ENCODE measurements around the gene NUDT1.
"Not testable (repeated sequence)": the region's sequence is repeated elsewhere in the genome, so short reads cannot be mapped to it uniquely, and the experiment has no call there.

NUDT1 gene

GRCh38 chr7:2269089-2269990 is 27.3 kb downstream of the NUDT1 start:
- DNase-seq (ENCODE audit: low spot score) = not testable (repeated sequence)

GRCh38 chr7:2269991-2270460 is 28.0 kb downstream of the NUDT1 start:
- no peak for DNase-seq (ENCODE audit: low spot score)

GRCh38 chr7:2270495-2270894 is 28.5 kb downstream of the NUDT1 start:
- DNase-seq (ENCODE audit: low spot score) = no peak

GRCh38 chr7:2271273-2272026 is 29.4 kb downstream of the NUDT1 start:
- no peak for DNase-seq (ENCODE audit: low spot score)

- DNase-seq (ENCODE audit: low spot score) = no peak
Measured at GRCh38 chr7:2272031-2272430, 30.0 kb downstream of the NUDT1 start.

GRCh38 chr7:2273866-2274265 is 31.8 kb downstream of the NUDT1 start:
- no peak for DNase-seq (ENCODE audit: low spot score)

- DNase-seq (ENCODE audit: low spot score) = no peak
Measured at GRCh38 chr7:2274666-2275065, 32.6 kb downstream of the NUDT1 start.

GRCh38 chr7:2275101-2275500 is 33.1 kb downstream of the NUDT1 start:
- DNase-seq (ENCODE audit: low spot score) = no peak

GRCh38 chr7:2276107-2276506 is 34.1 kb downstream of the NUDT1 start:
- no peak for DNase-seq (ENCODE audit: low spot score)

GRCh38 chr7:2278026-2278425 is 36.0 kb downstream of the NUDT1 start:
- no peak for DNase-seq (ENCODE audit: low spot score)

- DNase-seq (ENCODE audit: low spot score) = no peak
Measured at GRCh38 chr7:2279896-2280295, 37.9 kb downstream of the NUDT1 start.

GRCh38 chr7:2280424-2280823 is 38.4 kb downstream of the NUDT1 start:
- no peak for DNase-seq (ENCODE audit: low spot score)

- DNase-seq (ENCODE audit: low spot score) = no peak
Measured at GRCh38 chr7:2281541-2281940, 39.5 kb downstream of the NUDT1 start.

- DNase-seq (ENCODE audit: low spot score) = no peak
Measured at GRCh38 chr7:2282185-2282751, 40.2 kb downstream of the NUDT1 start.

GRCh38 chr7:2283074-2283473 is 41.0 kb downstream of the NUDT1 start:
- no peak for DNase-seq (ENCODE audit: low spot score)

GRCh38 chr7:2287745-2288144 is 45.7 kb downstream of the NUDT1 start:
- no peak for DNase-seq (ENCODE audit: low spot score)

GRCh38 chr7:2288503-2288902 is 46.5 kb downstream of the NUDT1 start:
- no peak for DNase-seq (ENCODE audit: low spot score)

- no peak for DNase-seq (ENCODE audit: low spot score)
Measured at GRCh38 chr7:2289111-2289586, 47.1 kb downstream of the NUDT1 start.

GRCh38 chr7:2289621-2290020 is 47.6 kb downstream of the NUDT1 start:
- no peak for DNase-seq (ENCODE audit: low spot score)

GRCh38 chr7:2290877-2291276 is 48.9 kb downstream of the NUDT1 start:
- no peak for DNase-seq (ENCODE audit: low spot score)

- DNase-seq (ENCODE audit: low spot score) = no peak
Measured at GRCh38 chr7:2295936-2296620, 54.1 kb downstream of the NUDT1 start.

GRCh38 chr7:2296832-2297231 is 54.8 kb downstream of the NUDT1 start:
- no peak for DNase-seq (ENCODE audit: low spot score)

Data from hematopoietic multipotent progenitor cell treated with erythropoietin and hydrocortisone succinate and interleukin-3 and kit ligand, for 17 days (in vitro differentiated cells).